PC-9 (cell line): ENCODE results near the gene HOXB3. TPM values are rescaled to one million over a fixed set of nuclear protein-coding genes. Genes with fewer than 3 reads are reported as not detected.

Source experiments
- BruUV-seq: library from RNA; stranded (reverse); fragments of 400-500 nt; replicated peaks from 2 replicates; lab custom pipeline; 2021; lab: Mats Ljungman, UMichigan
- CTCF ChIA-PET: fragments of 300-600 bp; sonication (Branson Sonifier 250); formaldehyde crosslinking; loops from one replicate; lab custom pipeline; 2022; ENCODE audit warnings: antibody characterized with exemption; lab: Charles Lee
- POLR2A ChIA-PET: fragments of 300-600 bp; sonication (Branson Sonifier 250); formaldehyde crosslinking; loops from one replicate; lab custom pipeline; 2022; ENCODE audit warnings: antibody characterized with exemption; ENCODE audit not compliant: unreplicated experiment; lab: Charles Lee
- DNase-seq, 2 experiments: peaks; one replicate each; pipeline versions ENCODE4 v3.0.0 to v3.0.0-alpha.2; 2015 to 2022; ENCODE audit warnings: mixed read lengths in 1 of 2
- H2AFZ ChIP-seq: fragments of 200-600 bp; sonication (generic); 2 replicates; pipeline ENCODE4 v1.8.1; 2017; ENCODE audit warnings: antibody characterized with exemption
- H3F3A ChIP-seq: fragments of 200-600 bp; sonication (generic); 2 replicates; pipeline ENCODE4 v1.8.1; 2017; ENCODE audit warnings: antibody characterized with exemption, mild to moderate bottlenecking, low read depth; ENCODE audit not compliant: insufficient read depth
- H3K27ac ChIP-seq: fragments of 200-600 bp; sonication (generic); 2 replicates; pipeline ENCODE4 v1.6.1; 2016; ENCODE audit warnings: mixed run types
- H3K27me3 ChIP-seq: fragments of 200-600 bp; sonication (generic); 2 replicates; pipeline ENCODE4 v1.6.1; 2016; ENCODE audit warnings: low read depth, mixed run types; ENCODE audit not compliant: insufficient read depth
- H3K36me3 ChIP-seq: fragments of 200-600 bp; sonication (generic); 2 replicates; pipeline ENCODE4 v1.6.1; 2016; ENCODE audit warnings: low read depth, mixed run types
- H3K4me1 ChIP-seq: fragments of 200-600 bp; sonication (generic); replicated peaks from 2 replicates; pipeline ENCODE4 v1.6.1; 2016; ENCODE audit warnings: mixed run types; ENCODE audit not compliant: insufficient read depth
- H3K4me2 ChIP-seq: fragments of 200-600 bp; sonication (generic); 2 replicates; pipeline ENCODE4 v1.6.1; 2017; ENCODE audit warnings: mixed run types
- H3K4me3 ChIP-seq: fragments of 200-600 bp; sonication (generic); 2 replicates; pipeline ENCODE4 v1.6.1; 2016; ENCODE audit warnings: mixed run types
- H3K79me2 ChIP-seq: fragments of 200-600 bp; sonication (generic); 2 replicates; pipeline ENCODE4 v1.6.1; 2017; ENCODE audit warnings: low read depth, mixed run types
- H3K9me2 ChIP-seq: fragments of 200-600 bp; sonication (generic); 2 replicates; pipeline ENCODE4 v1.8.1; 2017; ENCODE audit warnings: mild to moderate bottlenecking; ENCODE audit not compliant: insufficient read depth
- H3K9me3 ChIP-seq: fragments of 200-600 bp; sonication (generic); 2 replicates; pipeline ENCODE4 v1.8.1; 2016; ENCODE audit warnings: low read depth; ENCODE audit not compliant: insufficient read depth
- H4K20me1 ChIP-seq: fragments of 200-600 bp; sonication (generic); 2 replicates; pipeline ENCODE4 v1.8.1; 2017; ENCODE audit not compliant: insufficient read depth
- CTCF ChIP-seq: fragments of 200-600 bp; sonication (generic); conservative IDR thresholded peaks from 2 replicates; pipeline ENCODE4 v1.6.1; 2017; ENCODE audit warnings: mixed run types, antibody characterized with exemption, mild to moderate bottlenecking, moderate library complexity
- EZH2 ChIP-seq: fragments of 200-600 bp; sonication (generic); IDR thresholded peaks from 2 replicates; pipeline ENCODE4 v1.8.0; 2017; ENCODE audit warnings: antibody characterized with exemption, low read depth
- intact Hi-C: fragments of 100-400 bp; cut with micrococcal nuclease; formaldehyde crosslinking; loops from one replicate; pipeline ENCODE4 v1.10.0; 2022; ENCODE audit not compliant: unreplicated experiment
- total RNA-seq: library from RNA; stranded (reverse); gene quantifications from 2 replicates; pipeline ENCODE4 v1.2.3, GENCODE V29; 2021

HOXB3 gene
- total RNA-seq, 1 experiment from 2014 or later = 19.1 TPM

- Histone ChIP-seq H3K9me2 (no peaks in the 10 kb centered on the region), H3K9me3 (no peaks in the 10 kb centered on the region), H3K4me2 (no peak overlapping the region), H3K4me1 (peaks cover 21% of the 10 kb centered on the region), H3F3A (peaks cover 13% of the 10 kb centered on the region; the same call in 1 of the 2 replicates), H3K36me3 (no peaks in the 10 kb centered on the region), H3K4me3 (no peak overlapping the region), H4K20me1 (no peaks in the 10 kb centered on the region), H3K27ac (no peak overlapping the region), H2AFZ (no peak overlapping the region), H3K27me3 (no peaks in the 10 kb centered on the region), H3K79me2 (no peaks in the 10 kb centered on the region)
- DNase-seq = no peak
- ChIA-PET POLR2A (no interaction called here), CTCF (interaction anchor here (0.7 kb wide), 1 partner anchor 70 kb away, joined by 10 read pairs; no protein-coding TSS in a partner anchor)
- intact Hi-C loops = no loop called here
- TF ChIP-seq EZH2 = no peak
- no peak for TF ChIP-seq CTCF
- BruUV-seq = no TSS peak
Measured at GRCh38 chr17:48517478-48517877, 72.6 kb downstream of the HOXB3 start.

GRCh38 chr17:48515925-48516900 lies 73.8 kb downstream of the HOXB3 start:
- Histone ChIP-seq H4K20me1 (no peaks in the 10 kb centered on the region), H3K4me1 (peaks cover 20% of the 10 kb centered on the region), H3K27me3 (no peaks in the 10 kb centered on the region), H2AFZ (no peak overlapping the region), H3K79me2 (no peaks in the 10 kb centered on the region), H3K36me3 (no peaks in the 10 kb centered on the region), H3F3A (peaks cover 20% of the 10 kb centered on the region), H3K27ac (no peak overlapping the region), H3K9me2 (no peaks in the 10 kb centered on the region), H3K4me3 (no peak overlapping the region), H3K9me3 (no peaks in the 10 kb centered on the region), H3K4me2 (no peak overlapping the region)
- BruUV-seq = no TSS peak
- DNase-seq = no peak
- ChIA-PET CTCF (no interaction called here), POLR2A (interaction anchor here (0.6 kb wide), 1 partner anchor 10 kb away, joined by 4 read pairs; no protein-coding TSS in a partner anchor)
- intact Hi-C loops = no loop called here
- TF ChIP-seq EZH2 (no peak), CTCF (no peak)

DNA sequence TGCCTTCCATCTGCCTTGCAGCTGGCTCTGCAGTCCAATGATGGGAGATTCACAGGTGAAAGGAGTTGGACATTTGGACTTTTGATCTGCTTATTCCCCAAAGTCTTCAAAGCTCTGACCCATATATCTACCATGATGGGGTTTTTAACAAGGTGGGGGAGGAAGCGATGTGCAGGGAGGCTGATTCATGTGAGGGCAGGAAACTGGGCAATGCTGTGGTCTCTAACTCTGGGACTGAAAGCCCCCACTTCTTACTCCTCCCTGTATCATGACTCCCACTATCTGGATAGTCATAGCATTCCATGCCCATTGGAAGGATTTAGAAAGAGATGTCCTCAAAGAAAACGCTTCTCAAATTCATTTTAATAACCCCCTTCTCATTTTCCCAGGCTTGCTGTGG lies 75.6 kb downstream of the HOXB3 start:
- H3K79me2 ChIP-seq = no peaks in the 10 kb centered on the region
- ChIA-PET CTCF (no interaction called here), POLR2A (interaction anchor here (0.7 kb wide), 1 partner anchor 52 kb away, joined by 3 read pairs; no protein-coding TSS in a partner anchor)
- no TSS peak for BruUV-seq
- H2AFZ ChIP-seq = no peak overlapping the region
- H3K27ac ChIP-seq = no peak overlapping the region
- H3K4me1 ChIP-seq = peaks cover 22% of the 10 kb centered on the region
- TF ChIP-seq EZH2 (no peak), CTCF (no peak)
- no peaks in the 10 kb centered on the region for H3K36me3 ChIP-seq
- no peak overlapping the region for H3K4me3 ChIP-seq
- H3K9me3 ChIP-seq = no peaks in the 10 kb centered on the region
- no peaks in the 10 kb centered on the region for H3K9me2 ChIP-seq
- no peaks in the 10 kb centered on the region for H4K20me1 ChIP-seq
- intact Hi-C loops = no loop called here
- H3K27me3 ChIP-seq = no peaks in the 10 kb centered on the region
- no peak overlapping the region for H3K4me2 ChIP-seq
- no peak for DNase-seq
- H3F3A ChIP-seq = peaks cover 24% of the 10 kb centered on the region
